Measurements from ENCODE around the gene HSPA12B. TPM values are rescaled to one million over a fixed set of nuclear protein-coding genes. Genes with fewer than 3 reads are reported as not detected.

Gene HSPA12B
- polyA plus RNA-seq, 6 donors from 2014 or later, result not detected

DNA sequence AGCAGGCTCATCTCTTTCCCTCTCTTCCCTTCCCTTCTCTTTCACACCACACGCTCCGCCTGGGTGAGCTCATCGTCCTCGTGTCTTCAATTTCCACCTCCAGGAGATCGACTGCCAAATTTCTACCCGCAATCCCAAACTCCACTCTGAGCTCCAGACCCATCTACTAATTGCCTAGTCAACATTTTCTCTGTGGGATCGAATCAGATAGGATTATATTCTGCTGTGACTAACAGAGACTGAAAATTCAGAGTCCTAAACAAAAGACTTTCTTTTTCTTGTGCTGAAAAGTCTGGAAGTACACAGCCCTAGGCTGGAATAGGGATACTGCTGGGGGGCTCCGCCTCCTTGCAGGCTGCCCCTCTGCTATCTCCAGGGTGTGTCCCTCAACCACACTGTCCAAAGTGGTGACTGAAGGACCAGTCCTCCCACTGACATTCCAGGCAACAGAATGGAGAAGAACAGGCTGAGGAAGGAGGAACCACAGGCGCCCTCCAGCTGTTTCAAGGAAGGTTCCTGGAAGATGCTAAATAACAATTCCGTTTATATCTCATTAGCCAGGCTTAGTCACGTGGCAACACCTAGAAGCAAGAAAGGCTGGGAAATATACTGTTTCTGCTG lies 5.0 kb upstream of the HSPA12B start:
- H3K27me3 Mint-ChIP-seq, result peaks cover 25 to 64% (median 61%) of the 10 kb centered on the region in 3 donors
- H3K27ac Mint-ChIP-seq, result no peak overlapping the region
- H3K4me1 Mint-ChIP-seq, result no peaks in the 10 kb centered on the region
- DNase-seq, result no peak
- H3K4me3 Mint-ChIP-seq, result no peak overlapping the region
- ATAC-seq (ENCODE audit: low read depth in 2 of 2), result no peak
- H3K9me3 Mint-ChIP-seq, result no peaks in the 10 kb centered on the region
- no peaks in the 10 kb centered on the region for H3K36me3 Mint-ChIP-seq

DNA sequence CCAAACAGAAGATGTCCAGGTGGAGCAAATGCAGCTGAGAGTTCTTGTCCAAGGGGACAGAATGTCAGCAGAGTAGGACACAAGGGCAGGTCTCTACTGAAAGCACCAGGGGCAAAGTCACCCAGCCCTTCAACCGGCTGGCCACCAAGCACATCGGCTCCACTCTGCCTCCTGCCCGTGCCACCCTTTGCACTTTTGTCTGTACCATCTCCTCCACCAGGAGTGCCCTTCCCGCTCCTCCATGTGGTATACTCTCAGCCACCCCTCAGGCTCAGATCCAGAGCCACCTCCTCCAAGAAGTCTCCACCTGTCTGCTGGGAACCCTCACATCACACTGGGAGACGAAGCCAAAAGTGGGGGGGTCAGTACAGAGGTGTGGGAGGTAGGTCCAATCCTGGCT lies 4.1 kb upstream of the HSPA12B start:
- Mint-ChIP-seq H3K9me3 (peaks cover 0 to 2% (median 0%) of the 10 kb centered on the region in 7 donors), H3K27ac (no peak overlapping the region), H3K4me1 (no peaks in the 10 kb centered on the region), H3K27me3 (peaks cover 28 to 70% (median 61%) of the 10 kb centered on the region in 3 donors), H3K36me3 (no peaks in the 10 kb centered on the region), H3K4me3 (no peak overlapping the region)
- DNase-seq (no peak), ATAC-seq (ENCODE audit: low read depth in 2 of 2) (no peak)

DNA sequence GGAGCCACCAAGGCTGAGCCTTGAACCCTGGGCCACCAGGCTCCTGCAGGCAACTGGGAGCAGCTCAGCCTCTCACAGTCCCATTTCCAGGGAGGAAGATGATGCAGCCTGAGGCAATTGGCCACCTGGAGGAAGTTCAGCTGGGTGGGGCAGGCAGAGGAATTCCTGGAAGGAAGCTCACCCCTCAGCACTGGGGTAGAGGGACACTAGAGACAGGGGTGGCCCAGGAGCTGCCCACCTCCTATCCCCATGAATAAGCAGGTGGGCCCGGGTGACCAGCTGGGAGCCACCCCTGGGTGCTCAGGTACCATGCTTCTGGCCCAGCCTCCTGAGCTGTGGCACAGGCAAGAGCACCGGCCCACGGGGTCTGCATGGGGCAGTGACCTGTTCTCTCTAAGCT lies 3.6 kb upstream of the HSPA12B start:
- ATAC-seq (ENCODE audit: low read depth in 2 of 2), result no peak
- H3K27ac Mint-ChIP-seq, result no peak overlapping the region
- H3K36me3 Mint-ChIP-seq, result no peaks in the 10 kb centered on the region
- H3K9me3 Mint-ChIP-seq, result peaks cover 0 to 2% (median 0%) of the 10 kb centered on the region in 7 donors
- H3K27me3 Mint-ChIP-seq, result peaks cover 31 to 76% (median 66%) of the 10 kb centered on the region in 3 donors
- DNase-seq, result no peak
- H3K4me3 Mint-ChIP-seq, result no peak overlapping the region
- no peaks in the 10 kb centered on the region for H3K4me1 Mint-ChIP-seq

DNA sequence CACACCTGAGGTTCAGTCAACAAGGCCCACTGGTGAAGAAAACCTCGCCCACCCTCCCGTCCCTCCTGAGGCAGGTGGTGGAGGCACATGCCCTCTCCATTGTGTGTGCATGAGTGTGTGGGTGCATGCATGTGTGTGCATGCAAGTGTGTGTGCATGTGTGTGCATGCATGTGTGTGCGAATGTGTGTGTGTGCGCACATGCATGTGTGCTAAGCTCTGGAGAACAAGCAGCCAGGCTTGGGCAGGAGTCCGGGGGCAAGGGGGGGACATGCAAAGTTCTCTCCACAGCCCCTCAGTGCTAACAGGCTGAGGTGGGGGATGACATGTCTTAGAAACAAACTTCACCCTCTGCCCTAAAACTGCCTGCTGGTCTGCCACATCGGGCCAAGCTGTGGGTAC lies 3.1 kb upstream of the HSPA12B start:
- H3K27ac Mint-ChIP-seq, result no peak overlapping the region
- H3K4me1 Mint-ChIP-seq, result no peaks in the 10 kb centered on the region
- DNase-seq (no peak), ATAC-seq (ENCODE audit: low read depth in 2 of 2) (no peak)
- H3K27me3 Mint-ChIP-seq, result peaks cover 31 to 74% (median 67%) of the 10 kb centered on the region in 3 donors
- no peaks in the 10 kb centered on the region for H3K36me3 Mint-ChIP-seq
- H3K9me3 Mint-ChIP-seq, result peaks cover 0 to 2% (median 0%) of the 10 kb centered on the region in 7 donors
- H3K4me3 Mint-ChIP-seq, result no peak overlapping the region

DNA sequence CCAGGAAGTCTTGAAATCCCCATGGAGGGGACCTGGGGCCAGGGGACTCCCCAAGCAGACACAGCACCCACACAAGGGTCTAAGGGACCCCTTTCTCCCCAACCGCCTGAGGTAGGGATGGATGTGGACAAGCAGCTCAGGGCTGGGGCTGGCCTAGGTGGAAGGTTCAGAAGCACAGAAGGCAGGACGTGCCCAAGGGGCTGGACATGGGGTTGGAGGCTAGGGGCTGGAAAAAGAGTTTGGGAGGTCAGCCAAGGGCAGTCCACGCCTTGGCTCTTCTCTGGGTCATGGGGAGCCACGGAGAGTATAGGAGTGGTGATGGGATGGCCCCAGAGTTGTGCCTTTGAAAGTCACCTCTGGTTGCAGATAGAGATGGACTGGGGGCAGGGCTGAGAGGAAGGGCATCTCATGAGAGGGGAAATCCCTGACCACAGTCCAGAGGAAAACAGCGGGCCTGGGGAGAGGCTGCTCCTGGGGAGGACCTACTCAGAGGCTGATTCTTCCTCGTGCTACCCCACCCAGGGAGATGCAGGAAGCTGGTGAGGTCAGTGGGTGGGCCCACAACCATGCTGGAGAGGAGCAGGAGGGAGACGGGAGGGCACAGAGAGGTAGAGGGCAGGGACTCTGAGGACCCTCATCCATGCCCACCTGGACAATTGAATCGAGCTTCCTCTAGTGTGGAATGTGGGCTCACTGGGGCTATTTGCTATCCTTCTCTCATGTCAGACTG lies 2.5 kb upstream of the HSPA12B start:
- no peaks in the 10 kb centered on the region for H3K36me3 Mint-ChIP-seq
- H3K27ac Mint-ChIP-seq, result no peak overlapping the region
- ATAC-seq (ENCODE audit: low read depth in 2 of 2), result no peak

DNA sequence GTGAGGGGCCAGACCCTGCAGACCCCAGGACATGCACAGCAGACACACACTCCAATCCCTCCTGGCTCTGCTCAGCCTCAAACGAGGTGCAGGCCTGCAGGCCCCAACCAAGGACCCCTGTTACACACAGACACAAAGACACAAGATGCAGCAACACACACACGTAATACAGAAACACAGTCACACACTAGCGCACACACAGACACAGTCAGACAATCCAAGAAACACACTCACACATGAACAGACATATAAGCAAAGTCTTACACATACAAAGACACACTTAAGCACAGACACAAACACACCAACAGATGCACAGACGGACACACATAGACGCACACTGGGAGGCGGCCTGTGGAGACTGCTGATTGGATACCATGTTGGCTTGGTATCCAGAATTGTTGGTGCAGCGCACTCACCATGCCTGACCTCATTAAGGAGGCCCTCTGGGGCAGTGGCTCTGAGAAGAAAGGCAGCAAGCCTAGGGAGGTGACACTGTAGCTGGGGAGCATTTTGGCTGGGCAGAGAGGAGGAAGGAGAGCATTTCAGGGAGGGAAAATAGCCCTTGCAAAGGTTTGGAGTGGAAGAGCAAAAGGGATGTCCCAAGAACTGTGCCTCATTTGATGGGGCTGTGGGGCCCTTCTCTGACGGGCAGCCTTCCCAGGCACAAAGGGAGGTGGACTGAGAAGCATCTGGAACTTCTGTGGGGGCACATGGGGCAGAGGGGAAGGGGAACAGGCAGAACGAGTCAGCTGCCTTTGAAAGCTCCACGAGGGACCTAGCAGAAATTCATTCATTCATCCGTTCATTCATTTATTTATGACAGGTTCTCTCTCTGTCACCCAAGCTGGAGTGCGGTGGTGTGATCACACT lies 1.4 kb upstream of the HSPA12B start:
- no peak for DNase-seq
- Mint-ChIP-seq H3K9me3 (peaks cover 0 to 2% (median 0%) of the 10 kb centered on the region in 7 donors), H3K36me3 (no peaks in the 10 kb centered on the region), H3K4me3 (peak overlapping the region in 4 of 8 donors; percentile 15 to 42 (median 25)), H3K4me1 (no peaks in the 10 kb centered on the region), H3K27ac (peak overlapping the region in 1 of 6 donors; percentile 8), H3K27me3 (peaks cover 39 to 74% (median 64%) of the 10 kb centered on the region in 3 donors)
- ATAC-seq (ENCODE audit: low read depth in 2 of 2), result no peak

More for the DNA sequence above, 2.5 kb upstream of the HSPA12B start:
- Mint-ChIP-seq H3K27me3 (peaks cover 34 to 73% (median 67%) of the 10 kb centered on the region in 3 donors), H3K4me1 (no peaks in the 10 kb centered on the region), H3K9me3 (peaks cover 0 to 2% (median 0%) of the 10 kb centered on the region in 7 donors), H3K4me3 (peak overlapping the region in 3 of 8 donors; percentile 37 to 68 (median 47))
- DNase-seq, result no peak

DNA sequence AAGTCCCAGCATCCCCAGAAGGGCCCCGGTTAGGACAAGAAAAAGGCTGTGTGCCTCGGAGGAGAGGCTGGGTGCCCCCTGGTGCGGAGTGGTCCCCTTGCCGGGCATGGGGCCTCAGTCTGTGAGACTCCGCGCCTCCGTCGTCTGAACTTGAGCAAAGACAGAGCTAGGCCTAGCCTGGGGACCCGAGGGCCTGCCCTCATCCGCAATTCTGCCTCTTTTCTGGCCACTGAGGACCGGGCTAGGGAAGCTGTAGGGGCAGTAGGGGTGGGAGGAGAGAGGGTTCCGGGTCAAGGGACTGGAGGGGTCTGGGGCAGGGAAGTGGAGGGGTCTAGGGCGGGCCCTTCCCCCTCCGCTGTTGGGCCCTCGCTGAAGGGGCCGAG lies 550 bp upstream of the HSPA12B start:
- peak overlapping the region in 3 of 8 donors; percentile 10 to 61 (median 30) for H3K4me3 Mint-ChIP-seq
- H3K27ac Mint-ChIP-seq, result no peak overlapping the region
- peaks cover 38 to 72% (median 60%) of the 10 kb centered on the region in 3 donors for H3K27me3 Mint-ChIP-seq
- no peak for DNase-seq
- ATAC-seq (ENCODE audit: low read depth in 2 of 2), result no peak
- H3K36me3 Mint-ChIP-seq, result no peaks in the 10 kb centered on the region
- peaks cover 0 to 2% (median 0%) of the 10 kb centered on the region in 7 donors for H3K9me3 Mint-ChIP-seq
- H3K4me1 Mint-ChIP-seq, result no peaks in the 10 kb centered on the region

DNA sequence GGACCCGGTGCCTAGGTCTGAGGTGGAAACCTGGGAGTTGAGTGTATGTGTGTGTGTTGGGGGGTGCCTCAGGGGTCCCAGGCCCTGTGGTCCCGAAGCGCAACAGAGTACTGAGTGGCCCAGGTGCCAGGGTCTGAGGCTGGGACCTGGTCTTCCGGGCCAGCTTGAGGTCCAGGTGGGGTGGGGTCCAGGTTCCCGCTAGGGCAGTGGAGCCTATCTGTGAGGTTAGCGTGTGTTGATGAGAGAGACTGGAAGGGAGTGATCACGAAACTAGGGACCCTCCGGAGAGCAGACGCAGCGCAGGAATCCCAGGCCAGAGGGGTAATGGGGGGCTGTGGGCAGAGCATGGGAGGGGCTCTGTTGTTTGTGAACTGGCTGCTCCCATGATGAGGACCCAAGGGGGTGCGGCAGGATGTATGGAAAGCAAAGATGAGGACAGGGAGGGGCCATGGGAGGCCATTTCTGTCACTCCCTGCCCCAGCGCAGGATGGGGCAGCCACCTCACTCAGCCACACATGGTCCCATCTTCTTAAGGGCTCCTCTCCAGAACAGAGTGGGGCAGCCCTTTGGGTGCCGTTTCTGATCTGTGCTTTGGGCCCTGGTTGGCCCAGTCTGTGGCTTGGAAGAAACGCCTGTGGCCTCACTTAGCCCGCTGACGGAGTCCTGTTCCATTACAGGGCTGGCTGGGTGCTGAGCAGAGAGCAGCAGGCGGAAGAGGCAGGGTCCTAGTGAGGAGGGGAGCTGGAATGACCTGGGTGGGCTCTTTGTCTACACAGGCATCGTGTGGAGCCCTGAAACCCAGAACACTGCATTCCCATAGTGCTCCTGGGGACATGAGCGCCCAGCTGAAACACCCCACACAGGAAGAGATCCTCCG lies 872 bp downstream of the HSPA12B start:
- Mint-ChIP-seq H3K9me3 (peaks cover 0 to 2% (median 0%) of the 10 kb centered on the region in 7 donors), H3K4me3 (peak overlapping the region in 3 of 8 donors; percentile 6 to 20 (median 16)), H3K27ac (no peak overlapping the region), H3K27me3 (peaks cover 30 to 58% (median 51%) of the 10 kb centered on the region in 3 donors), H3K36me3 (no peaks in the 10 kb centered on the region), H3K4me1 (no peaks in the 10 kb centered on the region)
- no peak for ATAC-seq (ENCODE audit: low read depth in 2 of 2)
- no peak for DNase-seq

DNA sequence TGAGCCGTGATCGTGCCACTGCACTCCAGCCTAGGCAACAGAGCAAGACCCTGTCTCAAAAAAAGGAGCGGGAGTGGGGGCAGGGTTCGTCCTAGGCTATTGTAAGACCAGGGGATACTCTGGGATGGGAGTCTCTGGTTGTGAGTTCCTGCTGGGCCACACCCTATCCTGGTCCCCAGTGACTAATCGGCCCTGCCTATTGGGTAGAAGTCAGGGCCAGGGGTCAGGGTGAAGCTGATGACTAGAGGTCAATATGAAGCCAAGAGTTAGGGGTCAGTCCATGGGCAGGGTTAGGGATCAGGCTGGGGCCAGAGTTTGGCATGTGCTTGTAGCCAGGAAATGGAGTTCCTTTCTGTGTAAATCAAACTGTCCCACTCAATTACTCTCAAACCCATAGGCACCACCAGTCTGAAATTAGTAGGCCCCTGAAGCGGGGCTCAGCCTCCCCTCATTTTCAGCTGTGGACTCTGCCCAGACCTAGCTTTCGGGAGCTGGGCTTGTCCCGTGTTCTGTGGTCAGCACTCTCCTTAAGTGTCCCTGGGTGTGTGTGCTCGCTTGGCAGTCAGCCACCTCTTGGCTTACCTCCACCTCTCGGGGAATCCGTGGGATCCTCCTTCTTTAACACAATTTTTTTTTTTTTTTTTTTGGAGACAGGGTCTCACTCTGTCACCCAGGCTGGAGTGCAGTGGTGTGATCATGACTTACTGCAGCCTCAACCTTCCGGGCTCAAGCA lies 1.8 kb downstream of the HSPA12B start:
- DNase-seq (no peak), ATAC-seq (ENCODE audit: low read depth in 2 of 2) (no peak)
- Mint-ChIP-seq H3K9me3 (peaks cover 0 to 2% (median 0%) of the 10 kb centered on the region in 7 donors), H3K4me3 (no peak overlapping the region), H3K27ac (no peak overlapping the region), H3K4me1 (no peaks in the 10 kb centered on the region), H3K36me3 (no peaks in the 10 kb centered on the region), H3K27me3 (peaks cover 27 to 53% (median 45%) of the 10 kb centered on the region in 3 donors)

DNA sequence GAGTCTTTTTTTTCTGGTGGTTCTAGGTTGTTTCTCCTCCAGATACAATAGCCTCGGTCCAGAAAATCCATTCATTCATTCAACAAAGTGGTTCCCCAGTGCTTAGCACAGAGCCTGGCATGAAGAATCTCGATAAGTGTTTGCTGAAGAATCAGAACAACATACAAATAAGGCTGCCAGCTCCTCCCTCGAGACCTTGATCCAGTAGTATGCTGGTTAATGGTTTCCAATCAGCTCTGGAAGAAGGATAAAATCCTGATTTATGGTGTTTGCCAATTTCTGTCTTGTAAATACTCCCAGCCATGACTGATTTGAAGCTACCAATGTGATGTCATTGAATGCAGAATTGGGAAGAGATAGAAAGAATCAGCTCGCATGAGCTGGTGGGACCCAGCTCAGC lies 3.3 kb downstream of the HSPA12B start:
- no peak for DNase-seq
- Mint-ChIP-seq H3K9me3 (peaks cover 0 to 2% (median 0%) of the 10 kb centered on the region in 7 donors), H3K36me3 (no peaks in the 10 kb centered on the region), H3K4me1 (no peaks in the 10 kb centered on the region), H3K4me3 (peak overlapping the region in 2 of 8 donors; percentile 21 to 52), H3K27ac (no peak overlapping the region), H3K27me3 (peaks cover 25 to 49% (median 43%) of the 10 kb centered on the region in 3 donors)
- no peak for ATAC-seq (ENCODE audit: low read depth in 2 of 2)

DNA sequence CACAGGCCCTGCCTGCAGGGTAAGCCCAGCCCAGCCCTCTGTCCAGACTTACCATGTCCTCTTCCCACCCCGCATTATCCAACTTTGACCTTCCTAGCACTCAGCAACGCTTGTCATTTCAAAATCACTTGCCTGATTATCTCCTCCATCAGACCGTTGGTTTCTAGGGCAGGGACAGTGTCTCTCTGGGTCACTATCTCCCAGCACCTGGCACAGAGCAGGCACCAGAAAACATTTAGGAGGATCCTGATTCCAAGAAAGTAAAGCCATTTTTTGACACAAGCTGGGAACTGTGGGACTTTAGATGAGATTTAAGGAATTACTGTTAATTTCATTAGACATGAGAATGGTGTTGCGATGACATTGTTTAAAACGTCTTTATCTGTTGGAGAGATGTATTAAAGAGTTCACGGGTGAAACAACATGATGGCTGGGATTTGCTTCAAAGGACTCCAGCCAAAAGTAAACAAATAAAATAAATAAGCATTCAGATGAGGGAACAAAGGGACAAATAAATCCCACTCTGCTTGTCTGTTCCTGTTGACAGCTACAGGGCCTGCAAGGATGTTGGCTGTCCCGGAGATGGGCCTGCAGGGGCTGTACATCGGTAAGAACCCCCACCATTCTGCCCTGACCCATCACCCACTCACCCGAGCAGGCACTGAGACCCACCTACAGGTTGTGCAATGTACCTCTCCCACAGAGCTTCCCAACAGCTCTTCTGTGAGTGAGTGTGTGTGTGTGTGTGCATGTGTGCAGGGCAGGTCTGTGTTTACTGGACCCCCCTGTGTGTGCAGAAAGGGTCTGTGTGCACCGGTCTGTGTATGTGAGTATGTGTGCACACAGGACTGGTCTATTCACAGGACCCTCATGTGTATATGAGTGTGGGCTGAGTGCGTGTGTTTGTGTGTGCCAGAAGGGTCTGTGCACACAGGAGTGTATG lies 5.9 kb downstream of the HSPA12B start:
- no peaks in the 10 kb centered on the region for H3K36me3 Mint-ChIP-seq
- H3K9me3 Mint-ChIP-seq, result no peaks in the 10 kb centered on the region
- peak overlapping the region in 1 of 6 donors; percentile 78 for H3K27ac Mint-ChIP-seq
- no peak for ATAC-seq (ENCODE audit: low read depth in 2 of 2)
- no peak for DNase-seq
- H3K4me3 Mint-ChIP-seq, result peak overlapping the region in 1 of 8 donors; percentile 3
- H3K4me1 Mint-ChIP-seq, result no peaks in the 10 kb centered on the region
- H3K27me3 Mint-ChIP-seq, result peaks cover 16 to 35% (median 23%) of the 10 kb centered on the region in 3 donors

Data from naive B cell (primary cell).